WTC11 (cell line): ENCODE measurements around the gene ACP4. TPM values are rescaled to one million over a fixed set of nuclear protein-coding genes. Genes with fewer than 3 reads are reported as not detected.
A peak's percentile ranks its signal among the peaks of the same experiment; 100 is the strongest.

Source experiments
- ATAC-seq: fragments of 200-7000 bp; cut with Tn5 transposase; 2 replicates; pipeline ENCODE4 v1.10.0; 2021; ENCODE audit warnings: mild to moderate bottlenecking, moderate library complexity
- CTCF ChIA-PET: fragments of 300-600 bp; sonication (Branson Sonifier 250); formaldehyde crosslinking; loops from one replicate; lab custom pipeline; 2021; ENCODE audit warnings: antibody characterized with exemption; lab: Charles Lee
- POLR2A ChIA-PET: fragments of 350-600 bp; sonication (Branson Sonifier 250); formaldehyde crosslinking; loops from one replicate; lab custom pipeline; 2021; ENCODE audit warnings: antibody characterized with exemption; lab: Charles Lee
- DNase-seq: peaks from one replicate; pipeline ENCODE4 v3.0.0; 2021; ENCODE audit warnings: low spot score
- H3K27ac Mint-ChIP-seq: 2 replicates; pipeline ENCODE4 v1.8.0; 2021; ENCODE audit warnings: mixed read lengths
- H3K27me3 Mint-ChIP-seq: 2 replicates; pipeline ENCODE4 v1.8.0; 2021; ENCODE audit warnings: low read depth, mild to moderate bottlenecking, moderate library complexity, mixed read lengths
- H3K36me3 Mint-ChIP-seq: 2 replicates; pipeline ENCODE4 v1.8.0; 2021; ENCODE audit warnings: mixed read lengths
- H3K4me1 Mint-ChIP-seq: 2 replicates; pipeline ENCODE4 v1.8.0; 2022; ENCODE audit warnings: mixed read lengths
- H3K4me3 Mint-ChIP-seq: 2 replicates; pipeline ENCODE4 v1.8.0; 2021; ENCODE audit warnings: mild to moderate bottlenecking, moderate library complexity, mixed read lengths
- H3K9me3 Mint-ChIP-seq: 2 replicates; pipeline ENCODE4 v1.8.0; 2021; ENCODE audit warnings: mixed read lengths
- ATF1 ChIP-seq: sonication (generic); formaldehyde crosslinking; IDR thresholded peaks from 2 replicates; pipeline ENCODE4 v1.8.1; 2023; ENCODE audit warnings: mild to moderate bottlenecking, moderate library complexity, missing genetic modification reagents
- CBFB ChIP-seq: sonication (generic); formaldehyde crosslinking; IDR thresholded peaks from 2 replicates; pipeline ENCODE4 v1.8.1; 2022; ENCODE audit warnings: mild to moderate bottlenecking, low read depth, missing genetic modification reagents
- ELF4 ChIP-seq: sonication (generic); formaldehyde crosslinking; IDR thresholded peaks from 2 replicates; pipeline ENCODE4 v1.8.1; 2022; ENCODE audit warnings: low read depth, mild to moderate bottlenecking, moderate library complexity, missing genetic modification reagents
- FOXJ3 ChIP-seq: sonication (generic); formaldehyde crosslinking; IDR thresholded peaks from 2 replicates; pipeline ENCODE4 v1.9.0; 2021; ENCODE audit warnings: missing genetic modification reagents, mild to moderate bottlenecking, borderline replicate concordance
- FOXP1 ChIP-seq: sonication (generic); formaldehyde crosslinking; IDR thresholded peaks from 2 replicates; pipeline ENCODE4 v1.8.0; 2022; ENCODE audit warnings: missing genetic modification reagents, mild to moderate bottlenecking, moderate library complexity, borderline replicate concordance
- GABPB1 ChIP-seq: sonication (generic); formaldehyde crosslinking; IDR thresholded peaks from 2 replicates; pipeline ENCODE4 v1.8.1; 2023; ENCODE audit warnings: mild to moderate bottlenecking, missing genetic modification reagents
- HMGA2 ChIP-seq: fragments of 250-450 bp; sonication (Bioruptor Pico); IDR thresholded peaks from 2 replicates; pipeline ENCODE4 v1.4.0; 2021; ENCODE audit warnings: mild to moderate bottlenecking, moderate library complexity
- JUN ChIP-seq: sonication (generic); formaldehyde crosslinking; IDR thresholded peaks from 2 replicates; pipeline ENCODE4 v1.8.0; 2023; ENCODE audit warnings: mild to moderate bottlenecking, missing genetic modification reagents
- MXD4 ChIP-seq: fragments of 250-450 bp; sonication (Bioruptor Pico); IDR thresholded peaks from 2 replicates; pipeline ENCODE4 v1.8.0; 2021; ENCODE audit warnings: mild to moderate bottlenecking, moderate library complexity, borderline replicate concordance
- MYBL2 ChIP-seq: sonication (generic); formaldehyde crosslinking; IDR thresholded peaks from 2 replicates; pipeline ENCODE4 v1.8.1; 2023; ENCODE audit warnings: mild to moderate bottlenecking, moderate library complexity, missing genetic modification reagents
- NR3C1 ChIP-seq: sonication (generic); formaldehyde crosslinking; conservative IDR thresholded peaks from 2 replicates; pipeline ENCODE4 v1.8.1; 2023; ENCODE audit warnings: low read depth, mild to moderate bottlenecking, missing genetic modification reagents
- RORB ChIP-seq: fragments of 250-450 bp; sonication (Bioruptor Pico); IDR thresholded peaks from 2 replicates; pipeline ENCODE4 v1.9.0; 2021; ENCODE audit warnings: mild to moderate bottlenecking
- ZBTB21 ChIP-seq: sonication (generic); formaldehyde crosslinking; IDR thresholded peaks from 2 replicates; pipeline ENCODE4 v1.8.1; 2023; ENCODE audit warnings: mild to moderate bottlenecking, missing genetic modification reagents, borderline replicate concordance
- ZNF423 ChIP-seq: fragments of 250-450 bp; sonication (Bioruptor Pico); IDR thresholded peaks from 2 replicates; pipeline ENCODE4 v2.1.2; 2022; ENCODE audit warnings: mild to moderate bottlenecking, moderate library complexity
- ZNF671 ChIP-seq: fragments of 250-450 bp; sonication (Bioruptor Pico); IDR thresholded peaks from 2 replicates; pipeline ENCODE4 v1.8.0; 2021; ENCODE audit warnings: mild to moderate bottlenecking
- total RNA-seq: library from RNA; stranded (reverse); gene quantifications from 3 replicates; pipeline ENCODE4 v1.2.3, GENCODE V29; 2021
- TF ChIP-seq, protein P1 (sequence below): fragments of 200-600 bp; IDR thresholded peaks from 2 replicates; pipeline ENCODE4 v1.8.0; 2022; ENCODE audit warnings: antibody characterized with exemption
- TF ChIP-seq, protein P2 (sequence below): sonication (generic); formaldehyde crosslinking; IDR thresholded peaks from 2 replicates; pipeline ENCODE4 v1.8.0; 2023; ENCODE audit warnings: missing genetic modification reagents
- TF ChIP-seq, protein P3 (sequence below): sonication (generic); formaldehyde crosslinking; IDR thresholded peaks from 2 replicates; pipeline ENCODE4 v1.8.0; 2023; ENCODE audit warnings: mild to moderate bottlenecking, missing genetic modification reagents
- TF ChIP-seq, protein P4 (sequence below): sonication (generic); formaldehyde crosslinking; conservative IDR thresholded peaks from 2 replicates; pipeline ENCODE4 v1.8.1; 2022; ENCODE audit warnings: mild to moderate bottlenecking, missing genetic modification reagents
- TF ChIP-seq, protein P5 (sequence below): fragments of 250-450 bp; sonication (Bioruptor Pico); IDR thresholded peaks from 2 replicates; pipeline ENCODE4 v1.9.0; 2021; ENCODE audit warnings: mild to moderate bottlenecking, borderline replicate concordance
- TF ChIP-seq, protein P6 (sequence below): sonication (generic); formaldehyde crosslinking; IDR thresholded peaks from 2 replicates; pipeline ENCODE4 v1.8.0; 2023; ENCODE audit warnings: missing genetic modification reagents, mild to moderate bottlenecking, borderline replicate concordance

Gene ACP4
- total RNA-seq, 1 experiment from 2014 or later = not detected

DNA sequence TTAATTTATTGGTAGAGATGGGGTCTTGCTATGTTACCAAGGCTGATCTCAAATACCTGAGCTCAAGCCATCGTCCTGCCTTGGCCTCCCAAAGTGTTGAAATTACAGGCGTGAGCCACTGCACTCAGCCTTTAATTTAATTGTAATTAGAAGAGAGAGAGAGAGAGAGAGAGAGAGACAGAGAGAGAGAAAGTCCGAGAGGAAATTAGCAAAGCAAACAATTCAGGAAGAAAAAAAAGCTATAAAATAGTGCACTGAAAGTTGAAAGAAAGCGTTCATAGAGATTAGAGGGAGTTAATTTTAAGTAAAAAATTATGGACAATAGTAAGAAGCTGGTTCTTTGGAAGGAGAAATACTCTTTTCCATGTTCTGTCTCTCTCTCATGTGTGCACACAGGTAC lies 13.0 kb upstream of the ACP4 start:
- Mint-ChIP-seq H3K4me1 (peaks cover 21% of the 10 kb centered on the region), H3K27ac (0 out of 2 replicates have a peak overlapping the region, but pooled peaks have one; percentile 51), H3K27me3 (peaks cover 96% of the 10 kb centered on the region), H3K4me3 (peak overlapping the region; percentile 59), H3K9me3 (no peaks in the 10 kb centered on the region), H3K36me3 (no peaks in the 10 kb centered on the region)
- DNase-seq = no peak
- no peak for ATAC-seq
- no peak for TF ChIP-seq MYBL2
- TF ChIP-seq ATF1 (CRISPR knock-in tag) = no peak
- TF ChIP-seq, protein P1, sequence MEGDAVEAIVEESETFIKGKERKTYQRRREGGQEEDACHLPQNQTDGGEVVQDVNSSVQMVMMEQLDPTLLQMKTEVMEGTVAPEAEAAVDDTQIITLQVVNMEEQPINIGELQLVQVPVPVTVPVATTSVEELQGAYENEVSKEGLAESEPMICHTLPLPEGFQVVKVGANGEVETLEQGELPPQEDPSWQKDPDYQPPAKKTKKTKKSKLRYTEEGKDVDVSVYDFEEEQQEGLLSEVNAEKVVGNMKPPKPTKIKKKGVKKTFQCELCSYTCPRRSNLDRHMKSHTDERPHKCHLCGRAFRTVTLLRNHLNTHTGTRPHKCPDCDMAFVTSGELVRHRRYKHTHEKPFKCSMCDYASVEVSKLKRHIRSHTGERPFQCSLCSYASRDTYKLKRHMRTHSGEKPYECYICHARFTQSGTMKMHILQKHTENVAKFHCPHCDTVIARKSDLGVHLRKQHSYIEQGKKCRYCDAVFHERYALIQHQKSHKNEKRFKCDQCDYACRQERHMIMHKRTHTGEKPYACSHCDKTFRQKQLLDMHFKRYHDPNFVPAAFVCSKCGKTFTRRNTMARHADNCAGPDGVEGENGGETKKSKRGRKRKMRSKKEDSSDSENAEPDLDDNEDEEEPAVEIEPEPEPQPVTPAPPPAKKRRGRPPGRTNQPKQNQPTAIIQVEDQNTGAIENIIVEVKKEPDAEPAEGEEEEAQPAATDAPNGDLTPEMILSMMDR = no peak
- no peak for TF ChIP-seq NR3C1
- no peak for TF ChIP-seq ZNF423 (CRISPR knock-in tag)
- TF ChIP-seq GABPB1 (CRISPR knock-in tag) = no peak
- TF ChIP-seq, protein P2, sequence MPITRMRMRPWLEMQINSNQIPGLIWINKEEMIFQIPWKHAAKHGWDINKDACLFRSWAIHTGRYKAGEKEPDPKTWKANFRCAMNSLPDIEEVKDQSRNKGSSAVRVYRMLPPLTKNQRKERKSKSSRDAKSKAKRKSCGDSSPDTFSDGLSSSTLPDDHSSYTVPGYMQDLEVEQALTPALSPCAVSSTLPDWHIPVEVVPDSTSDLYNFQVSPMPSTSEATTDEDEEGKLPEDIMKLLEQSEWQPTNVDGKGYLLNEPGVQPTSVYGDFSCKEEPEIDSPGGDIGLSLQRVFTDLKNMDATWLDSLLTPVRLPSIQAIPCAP (CRISPR knock-in tag) = no peak
- TF ChIP-seq, protein P3, sequence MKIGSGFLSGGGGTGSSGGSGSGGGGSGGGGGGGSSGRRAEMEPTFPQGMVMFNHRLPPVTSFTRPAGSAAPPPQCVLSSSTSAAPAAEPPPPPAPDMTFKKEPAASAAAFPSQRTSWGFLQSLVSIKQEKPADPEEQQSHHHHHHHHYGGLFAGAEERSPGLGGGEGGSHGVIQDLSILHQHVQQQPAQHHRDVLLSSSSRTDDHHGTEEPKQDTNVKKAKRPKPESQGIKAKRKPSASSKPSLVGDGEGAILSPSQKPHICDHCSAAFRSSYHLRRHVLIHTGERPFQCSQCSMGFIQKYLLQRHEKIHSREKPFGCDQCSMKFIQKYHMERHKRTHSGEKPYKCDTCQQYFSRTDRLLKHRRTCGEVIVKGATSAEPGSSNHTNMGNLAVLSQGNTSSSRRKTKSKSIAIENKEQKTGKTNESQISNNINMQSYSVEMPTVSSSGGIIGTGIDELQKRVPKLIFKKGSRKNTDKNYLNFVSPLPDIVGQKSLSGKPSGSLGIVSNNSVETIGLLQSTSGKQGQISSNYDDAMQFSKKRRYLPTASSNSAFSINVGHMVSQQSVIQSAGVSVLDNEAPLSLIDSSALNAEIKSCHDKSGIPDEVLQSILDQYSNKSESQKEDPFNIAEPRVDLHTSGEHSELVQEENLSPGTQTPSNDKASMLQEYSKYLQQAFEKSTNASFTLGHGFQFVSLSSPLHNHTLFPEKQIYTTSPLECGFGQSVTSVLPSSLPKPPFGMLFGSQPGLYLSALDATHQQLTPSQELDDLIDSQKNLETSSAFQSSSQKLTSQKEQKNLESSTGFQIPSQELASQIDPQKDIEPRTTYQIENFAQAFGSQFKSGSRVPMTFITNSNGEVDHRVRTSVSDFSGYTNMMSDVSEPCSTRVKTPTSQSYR (CRISPR knock-in tag) = no peak
- no peak for TF ChIP-seq FOXP1 (CRISPR knock-in tag)
- TF ChIP-seq RORB (CRISPR knock-in tag) = no peak
- TF ChIP-seq JUN (CRISPR knock-in tag) = no peak
- no peak for TF ChIP-seq MXD4
- TF ChIP-seq, protein P4, sequence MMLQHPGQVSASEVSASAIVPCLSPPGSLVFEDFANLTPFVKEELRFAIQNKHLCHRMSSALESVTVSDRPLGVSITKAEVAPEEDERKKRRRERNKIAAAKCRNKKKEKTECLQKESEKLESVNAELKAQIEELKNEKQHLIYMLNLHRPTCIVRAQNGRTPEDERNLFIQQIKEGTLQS (CRISPR knock-in tag) = no peak
- ChIA-PET CTCF (interaction anchor here (0.9 to 10.3 kb wide), 4 partner anchors 54 to 240 kb away, joined by 3 to 195 read pairs (median 98); partner anchors contain the start of genes CLEC11A and SHANK1), POLR2A (interaction anchor here (0.6 to 1.3 kb wide), 2 partner anchors 34 to 52 kb away, joined by 5 to 11 read pairs; no protein-coding TSS in a partner anchor)

DNA sequence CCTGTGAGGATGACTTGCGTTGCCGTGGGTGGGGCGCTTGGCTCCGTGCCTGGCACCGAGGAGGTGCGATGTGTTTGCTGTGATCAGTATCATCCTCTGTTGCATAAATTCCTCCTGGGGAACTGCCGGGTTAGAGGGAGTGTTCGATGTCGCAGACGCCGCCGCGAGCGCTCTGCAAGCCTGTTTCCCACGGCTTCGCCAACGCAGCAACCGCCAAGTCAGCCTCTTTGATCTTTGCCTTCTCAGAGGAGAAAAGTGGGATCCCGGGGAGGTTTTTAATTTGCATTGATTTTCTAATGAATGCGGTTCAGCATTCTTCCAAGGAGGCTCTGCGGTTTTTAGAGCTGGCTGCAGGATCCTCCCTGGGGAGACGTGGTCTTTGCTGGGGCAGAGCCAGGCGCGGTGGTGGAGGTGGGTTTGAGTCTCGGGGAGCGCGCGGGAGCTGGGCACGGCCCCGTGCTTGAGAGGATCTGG lies 12.3 kb upstream of the ACP4 start:
- H3K36me3 Mint-ChIP-seq = no peaks in the 10 kb centered on the region
- ATAC-seq = peak; percentile 54
- H3K27ac Mint-ChIP-seq = 0 out of 2 replicates have a peak overlapping the region, but pooled peaks have one; percentile 51
- H3K9me3 Mint-ChIP-seq = no peaks in the 10 kb centered on the region
- POLR2A ChIA-PET = interaction anchor here (1.3 to 1.9 kb wide), 2 partner anchors 53 kb away, joined by 5 to 7 read pairs; no protein-coding TSS in a partner anchor
- CTCF ChIA-PET = interaction anchor here (0.6 to 10.3 kb wide), 7 partner anchors 55 to 240 kb away, joined by 3 to 195 read pairs (median 11); partner anchors contain the start of genes CLEC11A and SHANK1
- peak overlapping the region; percentile 59 for H3K4me3 Mint-ChIP-seq
- peaks cover 95% of the 10 kb centered on the region for H3K27me3 Mint-ChIP-seq
- peak; percentile 71 for DNase-seq
- peaks cover 24% of the 10 kb centered on the region for H3K4me1 Mint-ChIP-seq
- TF ChIP-seq GABPB1 (CRISPR knock-in tag) = no peak
- no peak for TF ChIP-seq CBFB (CRISPR knock-in tag)
- TF ChIP-seq HMGA2 (CRISPR knock-in tag) = no peak
- TF ChIP-seq, protein P5, sequence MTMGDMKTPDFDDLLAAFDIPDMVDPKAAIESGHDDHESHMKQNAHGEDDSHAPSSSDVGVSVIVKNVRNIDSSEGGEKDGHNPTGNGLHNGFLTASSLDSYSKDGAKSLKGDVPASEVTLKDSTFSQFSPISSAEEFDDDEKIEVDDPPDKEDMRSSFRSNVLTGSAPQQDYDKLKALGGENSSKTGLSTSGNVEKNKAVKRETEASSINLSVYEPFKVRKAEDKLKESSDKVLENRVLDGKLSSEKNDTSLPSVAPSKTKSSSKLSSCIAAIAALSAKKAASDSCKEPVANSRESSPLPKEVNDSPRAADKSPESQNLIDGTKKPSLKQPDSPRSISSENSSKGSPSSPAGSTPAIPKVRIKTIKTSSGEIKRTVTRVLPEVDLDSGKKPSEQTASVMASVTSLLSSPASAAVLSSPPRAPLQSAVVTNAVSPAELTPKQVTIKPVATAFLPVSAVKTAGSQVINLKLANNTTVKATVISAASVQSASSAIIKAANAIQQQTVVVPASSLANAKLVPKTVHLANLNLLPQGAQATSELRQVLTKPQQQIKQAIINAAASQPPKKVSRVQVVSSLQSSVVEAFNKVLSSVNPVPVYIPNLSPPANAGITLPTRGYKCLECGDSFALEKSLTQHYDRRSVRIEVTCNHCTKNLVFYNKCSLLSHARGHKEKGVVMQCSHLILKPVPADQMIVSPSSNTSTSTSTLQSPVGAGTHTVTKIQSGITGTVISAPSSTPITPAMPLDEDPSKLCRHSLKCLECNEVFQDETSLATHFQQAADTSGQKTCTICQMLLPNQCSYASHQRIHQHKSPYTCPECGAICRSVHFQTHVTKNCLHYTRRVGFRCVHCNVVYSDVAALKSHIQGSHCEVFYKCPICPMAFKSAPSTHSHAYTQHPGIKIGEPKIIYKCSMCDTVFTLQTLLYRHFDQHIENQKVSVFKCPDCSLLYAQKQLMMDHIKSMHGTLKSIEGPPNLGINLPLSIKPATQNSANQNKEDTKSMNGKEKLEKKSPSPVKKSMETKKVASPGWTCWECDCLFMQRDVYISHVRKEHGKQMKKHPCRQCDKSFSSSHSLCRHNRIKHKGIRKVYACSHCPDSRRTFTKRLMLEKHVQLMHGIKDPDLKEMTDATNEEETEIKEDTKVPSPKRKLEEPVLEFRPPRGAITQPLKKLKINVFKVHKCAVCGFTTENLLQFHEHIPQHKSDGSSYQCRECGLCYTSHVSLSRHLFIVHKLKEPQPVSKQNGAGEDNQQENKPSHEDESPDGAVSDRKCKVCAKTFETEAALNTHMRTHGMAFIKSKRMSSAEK = no peak
- TF ChIP-seq, protein P6, sequence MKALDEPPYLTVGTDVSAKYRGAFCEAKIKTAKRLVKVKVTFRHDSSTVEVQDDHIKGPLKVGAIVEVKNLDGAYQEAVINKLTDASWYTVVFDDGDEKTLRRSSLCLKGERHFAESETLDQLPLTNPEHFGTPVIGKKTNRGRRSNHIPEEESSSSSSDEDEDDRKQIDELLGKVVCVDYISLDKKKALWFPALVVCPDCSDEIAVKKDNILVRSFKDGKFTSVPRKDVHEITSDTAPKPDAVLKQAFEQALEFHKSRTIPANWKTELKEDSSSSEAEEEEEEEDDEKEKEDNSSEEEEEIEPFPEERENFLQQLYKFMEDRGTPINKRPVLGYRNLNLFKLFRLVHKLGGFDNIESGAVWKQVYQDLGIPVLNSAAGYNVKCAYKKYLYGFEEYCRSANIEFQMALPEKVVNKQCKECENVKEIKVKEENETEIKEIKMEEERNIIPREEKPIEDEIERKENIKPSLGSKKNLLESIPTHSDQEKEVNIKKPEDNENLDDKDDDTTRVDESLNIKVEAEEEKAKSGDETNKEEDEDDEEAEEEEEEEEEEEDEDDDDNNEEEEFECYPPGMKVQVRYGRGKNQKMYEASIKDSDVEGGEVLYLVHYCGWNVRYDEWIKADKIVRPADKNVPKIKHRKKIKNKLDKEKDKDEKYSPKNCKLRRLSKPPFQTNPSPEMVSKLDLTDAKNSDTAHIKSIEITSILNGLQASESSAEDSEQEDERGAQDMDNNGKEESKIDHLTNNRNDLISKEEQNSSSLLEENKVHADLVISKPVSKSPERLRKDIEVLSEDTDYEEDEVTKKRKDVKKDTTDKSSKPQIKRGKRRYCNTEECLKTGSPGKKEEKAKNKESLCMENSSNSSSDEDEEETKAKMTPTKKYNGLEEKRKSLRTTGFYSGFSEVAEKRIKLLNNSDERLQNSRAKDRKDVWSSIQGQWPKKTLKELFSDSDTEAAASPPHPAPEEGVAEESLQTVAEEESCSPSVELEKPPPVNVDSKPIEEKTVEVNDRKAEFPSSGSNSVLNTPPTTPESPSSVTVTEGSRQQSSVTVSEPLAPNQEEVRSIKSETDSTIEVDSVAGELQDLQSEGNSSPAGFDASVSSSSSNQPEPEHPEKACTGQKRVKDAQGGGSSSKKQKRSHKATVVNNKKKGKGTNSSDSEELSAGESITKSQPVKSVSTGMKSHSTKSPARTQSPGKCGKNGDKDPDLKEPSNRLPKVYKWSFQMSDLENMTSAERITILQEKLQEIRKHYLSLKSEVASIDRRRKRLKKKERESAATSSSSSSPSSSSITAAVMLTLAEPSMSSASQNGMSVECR = no peak
- TF ChIP-seq ZNF671 = no peak
- TF ChIP-seq ELF4 = no peak
- no peak for TF ChIP-seq ZBTB21
- no peak for TF ChIP-seq FOXJ3 (CRISPR knock-in tag)
